Mesenchymal stem cell (in vitro differentiated cells and primary cell): ENCODE results near the gene PRKCSH.
A peak's percentile ranks its signal among the peaks of the same experiment; 100 is the strongest.
"Not testable (repeated sequence)": the region's sequence is repeated elsewhere in the genome, so short reads cannot be mapped to it uniquely, and the experiment has no call there.

ENCODE experiments used
- DNase-seq: peaks from one replicate; pipeline ENCODE4 v3.0.0-alpha.2; 2013
- H2AFZ ChIP-seq: one replicate; pipeline ENCODE4 v1.6.1; 2013; ENCODE audit warnings: low read depth, mild to moderate bottlenecking, control low read depth, inconsistent platforms, low read length, moderate library complexity
- H2AK5ac ChIP-seq: 2 replicates; pipeline ENCODE4 v1.6.1; 2013; ENCODE audit warnings: low read length, moderate library complexity, mild to moderate bottlenecking, inconsistent platforms; ENCODE audit not compliant: severe bottlenecking
- H2BK120ac ChIP-seq: one replicate; pipeline ENCODE4 v1.6.1; 2013; ENCODE audit warnings: low read depth, mild to moderate bottlenecking, inconsistent platforms, low read length, moderate library complexity
- H2BK12ac ChIP-seq, 2 experiments: one replicate each; pipeline ENCODE4 v1.6.1; 2013; ENCODE audit warnings: inconsistent platforms in 2 of 2, low read length in 2 of 2, mild to moderate bottlenecking in 2 of 2, moderate library complexity in 2 of 2, control low read depth in 1 of 2
- H2BK15ac ChIP-seq: one replicate; pipeline ENCODE4 v1.6.1; 2013; ENCODE audit warnings: mild to moderate bottlenecking, low read depth, inconsistent platforms; ENCODE audit not compliant: poor library complexity, severe bottlenecking
- H2BK5ac ChIP-seq: 2 replicates; pipeline ENCODE4 v1.6.1; 2013; ENCODE audit warnings: low read depth, mild to moderate bottlenecking, low read length, control low read depth, inconsistent platforms; ENCODE audit not compliant: poor library complexity, severe bottlenecking
- H3K14ac ChIP-seq, 2 experiments: one replicate each; pipeline ENCODE4 v1.6.1; 2013; ENCODE audit warnings: inconsistent platforms in 2 of 2, low read length in 2 of 2, control low read depth in 1 of 2, mild to moderate bottlenecking in 1 of 2, moderate library complexity in 1 of 2
- H3K18ac ChIP-seq, 2 experiments: one replicate each; pipeline ENCODE4 v1.6.1; 2013; ENCODE audit warnings: inconsistent platforms in 2 of 2, low read length in 2 of 2, control low read depth in 1 of 2, low read depth in 1 of 2, mild to moderate bottlenecking in 1 of 2
- H3K23ac ChIP-seq, 2 experiments: one replicate each; pipeline ENCODE4 v1.6.1; 2013; ENCODE audit warnings: inconsistent platforms in 2 of 2, low read length in 2 of 2, mild to moderate bottlenecking in 2 of 2, moderate library complexity in 2 of 2, control low read depth in 1 of 2
- H3K27ac ChIP-seq: 2 replicates; pipeline ENCODE4 v1.5.1; 2013; ENCODE audit warnings: mild to moderate bottlenecking, moderate library complexity, low read length, control low read depth, inconsistent platforms; ENCODE audit not compliant: poor library complexity, severe bottlenecking
- H3K27me3 ChIP-seq, 2 experiments: 2 replicates each; pipeline versions ENCODE4 v1.6.1 to v1.7.0; 2013; ENCODE audit warnings: low read length in 2 of 2, mild to moderate bottlenecking in 2 of 2, moderate library complexity in 2 of 2, control low read depth in 1 of 2, inconsistent platforms in 1 of 2; ENCODE audit not compliant: control insufficient read depth in 1 of 2, insufficient read depth in 1 of 2
- H3K36me3 ChIP-seq, 2 experiments: 2 replicates each; pipeline versions ENCODE4 v1.6.1 to v1.7.0; 2013; ENCODE audit warnings: low read length in 2 of 2, control low read depth in 1 of 2, inconsistent platforms in 1 of 2, low read depth in 1 of 2, mild to moderate bottlenecking in 1 of 2; ENCODE audit not compliant: insufficient read depth in 2 of 2, control insufficient read depth in 1 of 2
- H3K4ac ChIP-seq, 2 experiments: one replicate each; pipeline ENCODE4 v1.6.1; 2013; ENCODE audit warnings: inconsistent platforms in 2 of 2, low read length in 2 of 2, mild to moderate bottlenecking in 2 of 2, moderate library complexity in 2 of 2, control low read depth in 1 of 2, low read depth in 1 of 2
- H3K4me1 ChIP-seq: 2 replicates; pipeline ENCODE4 v1.6.1; 2013; ENCODE audit warnings: low read depth, low read length, control low read depth; ENCODE audit not compliant: control insufficient read depth, insufficient read depth
- H3K4me2 ChIP-seq: 2 replicates; pipeline ENCODE4 v1.6.1; 2013; ENCODE audit warnings: low read length, mild to moderate bottlenecking, inconsistent platforms; ENCODE audit not compliant: poor library complexity, severe bottlenecking
- H3K4me3 ChIP-seq, 2 experiments: 2 replicates each; pipeline versions ENCODE4 v1.5.1 to v1.7.0; 2013; ENCODE audit warnings: low read length in 2 of 2, mild to moderate bottlenecking in 2 of 2, control low read depth in 1 of 2, low read depth in 1 of 2; ENCODE audit not compliant: insufficient read depth in 1 of 2
- H3K79me1 ChIP-seq: replicated peaks from 2 replicates; pipeline ENCODE4 v1.6.1; 2013; ENCODE audit warnings: mild to moderate bottlenecking, control low read depth, low read length, inconsistent platforms; ENCODE audit not compliant: poor library complexity, severe bottlenecking
- H3K9ac ChIP-seq: 2 replicates; pipeline ENCODE4 v1.7.0; 2013; ENCODE audit warnings: mild to moderate bottlenecking, low read length, moderate library complexity
- H3K9me3 ChIP-seq: 2 replicates; pipeline ENCODE4 v1.7.0; 2013; ENCODE audit warnings: mild to moderate bottlenecking, low read length; ENCODE audit not compliant: control insufficient read depth
- H4K8ac ChIP-seq: one replicate; pipeline ENCODE4 v1.6.1; 2013; ENCODE audit warnings: inconsistent platforms, mild to moderate bottlenecking, low read length, moderate library complexity
- H4K91ac ChIP-seq: one replicate; pipeline ENCODE4 v1.6.1; 2013; ENCODE audit warnings: mild to moderate bottlenecking, low read length, inconsistent platforms
- WGBS: methylation state at CpG from one replicate; pipeline ENCODE4 v1.1.7; 2013; ENCODE audit warnings: mixed read lengths; 5-methylcytosine and 5-hydroxymethylcytosine counted together

Gene PRKCSH

DNA sequence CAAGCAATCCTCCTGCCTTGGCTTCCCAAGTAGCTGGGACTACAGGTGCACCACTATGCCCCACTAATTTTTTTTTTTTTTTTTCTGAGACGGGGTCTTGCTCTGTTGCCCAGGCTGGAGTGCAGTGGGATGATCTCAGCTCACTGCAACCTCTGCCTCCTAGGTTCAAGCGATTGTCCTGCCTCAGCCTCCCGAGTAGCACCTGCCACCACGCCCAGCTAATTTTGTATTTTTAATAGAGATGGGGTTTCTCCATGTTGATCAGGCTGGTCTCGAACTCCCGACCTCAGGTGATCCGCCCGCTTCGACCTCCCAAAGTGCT lies 19.8 kb downstream of the PRKCSH start:
- not testable (repeated sequence) for H3K23ac ChIP-seq, DNase-seq, H2BK5ac ChIP-seq, H3K14ac ChIP-seq, H4K8ac ChIP-seq, H4K91ac ChIP-seq, H3K18ac ChIP-seq, H3K4ac ChIP-seq, H3K79me1 ChIP-seq, H3K27ac ChIP-seq, H2BK15ac ChIP-seq, H3K9ac ChIP-seq, H2BK12ac ChIP-seq, H2BK120ac ChIP-seq, H3K4me2 ChIP-seq, H3K4me3 ChIP-seq, H2AK5ac ChIP-seq, H3K9me3 ChIP-seq, H2AFZ ChIP-seq
- Histone ChIP-seq H3K4me1 (peaks cover 13% of the 10 kb centered on the region), H3K27me3 (peaks cover 4 to 13% of the 10 kb centered on the region in 2 experiments), H3K36me3 (peaks cover 3 to 13% of the 10 kb centered on the region in 2 experiments)
- 95% methylated on average over 9 of the region's 9 CpGs for WGBS

DNA sequence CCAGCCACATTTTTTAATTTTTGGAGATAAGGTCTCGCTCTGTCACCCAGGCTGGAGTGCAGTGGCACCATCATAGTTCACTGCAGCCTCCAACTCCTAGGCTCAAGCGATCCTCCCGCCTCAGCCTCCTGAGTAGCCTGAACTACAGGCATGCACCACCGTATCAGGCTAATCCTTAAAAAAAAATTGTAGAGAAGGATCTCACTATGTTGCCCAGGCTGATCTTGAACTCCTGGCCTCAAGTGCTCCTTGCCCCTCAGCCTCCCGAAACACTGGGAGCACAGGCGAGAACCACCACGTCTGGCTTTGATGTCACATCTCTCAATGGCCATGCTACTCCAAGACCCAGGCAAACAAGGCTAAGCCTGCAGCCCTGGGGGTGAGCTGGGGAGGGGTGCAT lies 21.2 kb downstream of the PRKCSH start:
- H2AK5ac ChIP-seq, result no peak overlapping the region
- no peak overlapping the region for H3K14ac ChIP-seq

DNA sequence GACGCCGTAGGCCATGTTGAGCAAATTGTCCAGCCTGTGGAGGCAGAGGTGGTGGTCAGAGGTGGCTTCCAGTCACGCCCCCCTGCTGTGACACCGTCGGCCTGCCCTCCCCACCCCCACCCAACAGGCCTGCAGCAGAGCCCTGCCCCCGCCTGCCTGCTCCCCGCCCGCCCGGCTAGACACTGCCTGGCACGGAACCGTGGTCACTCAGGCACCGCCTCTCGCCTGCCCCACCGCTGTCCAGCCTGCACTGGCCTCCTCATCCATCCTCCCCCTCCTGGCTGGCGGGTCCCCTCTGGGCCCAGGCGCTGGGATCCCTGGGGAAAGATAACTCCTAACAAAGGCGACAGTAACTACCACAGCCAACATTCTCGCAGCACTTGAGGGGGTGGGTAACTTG lies 21.7 kb downstream of the PRKCSH start:
- Histone ChIP-seq H3K18ac (no peak overlapping the region), H3K4me1 (peaks cover 9% of the 10 kb centered on the region), H3K4ac (no peak overlapping the region), H2BK120ac (no peak overlapping the region), H2BK5ac (no peak overlapping the region), H2AFZ (no peak overlapping the region), H2BK12ac (no peak overlapping the region), H3K79me1 (no peaks in the 10 kb centered on the region), H3K9ac (no peak overlapping the region), H2BK15ac (no peak overlapping the region), H2AK5ac (no peak overlapping the region), H3K27me3 (peaks cover 4 to 17% of the 10 kb centered on the region in 2 experiments), H4K91ac (no peak overlapping the region), H3K23ac (no peak overlapping the region), H3K36me3 (peaks cover 0 to 4% of the 10 kb centered on the region in 2 experiments), H3K4me2 (no peak overlapping the region), H3K27ac (no peak overlapping the region), H4K8ac (no peak overlapping the region), H3K14ac (peak overlapping the region in 1 of 2 experiments; percentile 71), H3K9me3 (no peaks in the 10 kb centered on the region), H3K4me3 (peak overlapping the region in 1 of 2 experiments; percentile 22)
- no peak for DNase-seq
- 62% methylated on average over 16 of the region's 18 CpGs for WGBS

More for the DNA sequence above, 21.2 kb downstream of the PRKCSH start:
- no peak overlapping the region for H2BK12ac ChIP-seq
- H3K4ac ChIP-seq, result no peak overlapping the region
- H3K27ac ChIP-seq, result no peak overlapping the region
- no peaks in the 10 kb centered on the region for H3K9me3 ChIP-seq
- H4K91ac ChIP-seq, result no peak overlapping the region
- no peaks in the 10 kb centered on the region for H3K79me1 ChIP-seq
- no peak overlapping the region for H3K18ac ChIP-seq
- no peak overlapping the region for H2BK5ac ChIP-seq
- 92% methylated on average over 5 of the region's 7 CpGs for WGBS
- peaks cover 4 to 17% of the 10 kb centered on the region in 2 experiments for H3K27me3 ChIP-seq
- peaks cover 11% of the 10 kb centered on the region for H3K4me1 ChIP-seq
- no peak overlapping the region for H3K4me3 ChIP-seq
- peaks cover 0 to 4% of the 10 kb centered on the region in 2 experiments for H3K36me3 ChIP-seq
- no peak for DNase-seq
- H2BK120ac ChIP-seq, result no peak overlapping the region
- no peak overlapping the region for H2BK15ac ChIP-seq
- no peak overlapping the region for H3K9ac ChIP-seq
- H3K23ac ChIP-seq, result no peak overlapping the region
- H4K8ac ChIP-seq, result no peak overlapping the region
- no peak overlapping the region for H3K4me2 ChIP-seq
- H2AFZ ChIP-seq, result no peak overlapping the region

DNA sequence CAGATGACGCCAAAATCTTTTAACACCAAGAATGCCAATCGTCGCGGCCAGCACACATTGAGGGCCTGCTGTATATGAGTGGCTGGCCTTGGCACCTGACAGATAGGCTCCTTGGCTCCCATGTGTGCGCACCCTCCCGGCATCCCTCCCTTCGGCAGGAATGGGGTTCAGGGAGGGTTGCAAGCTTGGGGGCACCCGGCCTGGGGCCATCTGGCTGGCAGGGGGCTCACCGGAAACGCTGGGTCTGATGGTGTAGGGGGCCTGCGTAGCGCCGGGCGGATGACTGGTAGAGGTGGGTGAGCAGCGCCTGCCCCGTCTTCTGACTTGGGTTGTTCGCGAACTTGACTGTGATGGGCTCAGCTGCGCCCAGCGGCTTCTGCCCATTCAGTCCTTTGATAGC lies 22.4 kb downstream of the PRKCSH start:
- H3K79me1 ChIP-seq, result no peaks in the 10 kb centered on the region
- peaks cover 9% of the 10 kb centered on the region for H3K4me1 ChIP-seq
- H3K4ac ChIP-seq, result no peak overlapping the region
- no peak overlapping the region for H2BK120ac ChIP-seq
- H3K9me3 ChIP-seq, result no peaks in the 10 kb centered on the region
- 88% methylated on average over 20 of the region's 20 CpGs for WGBS
- peaks cover 0 to 3% of the 10 kb centered on the region in 2 experiments for H3K36me3 ChIP-seq
- peaks cover 4 to 17% of the 10 kb centered on the region in 2 experiments for H3K27me3 ChIP-seq
- no peak overlapping the region for H3K9ac ChIP-seq
- no peak overlapping the region for H3K23ac ChIP-seq
- H3K4me3 ChIP-seq, result no peak overlapping the region
- H3K4me2 ChIP-seq, result no peak overlapping the region
- H2AFZ ChIP-seq, result no peak overlapping the region
- H3K14ac ChIP-seq, result peak overlapping the region in 1 of 2 experiments; percentile 15
- H2AK5ac ChIP-seq, result no peak overlapping the region
- no peak overlapping the region for H2BK15ac ChIP-seq
- H2BK5ac ChIP-seq, result no peak overlapping the region
- H3K18ac ChIP-seq, result peak overlapping the region in 1 of 2 experiments; percentile 2
- no peak overlapping the region for H2BK12ac ChIP-seq
- no peak for DNase-seq
- H3K27ac ChIP-seq, result no peak overlapping the region
- H4K91ac ChIP-seq, result peak overlapping the region; percentile 48
- no peak overlapping the region for H4K8ac ChIP-seq
